HPDE6-E6E7 (cell line): ENCODE results near the gene NTM.
"Not testable (repeated sequence)": the region's sequence is repeated elsewhere in the genome, so short reads cannot be mapped to it uniquely, and the experiment has no call there.

ENCODE experiments used
- DNase-seq: peaks from one replicate; pipeline ENCODE4 v3.0.0; 2011; ENCODE audit warnings: missing footprints; ENCODE audit errors: extremely low spot score

NTM gene

DNA sequence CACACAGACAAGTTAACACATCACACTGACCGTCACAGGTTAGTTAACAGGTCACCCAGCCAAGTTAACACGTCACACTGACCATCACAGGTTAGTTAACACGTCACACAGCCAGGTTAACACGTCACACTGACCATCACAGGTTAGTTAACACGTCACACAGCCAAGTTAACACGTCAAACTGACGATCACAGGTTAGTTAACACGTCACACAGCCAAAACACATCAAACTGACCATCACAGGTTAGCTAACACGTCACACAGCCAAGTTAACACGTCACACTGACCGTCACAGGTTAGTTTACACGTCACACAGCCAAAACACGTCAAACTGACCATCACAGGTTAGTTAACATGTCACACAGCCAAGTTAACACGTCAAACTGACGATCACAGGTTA is 699.2 kb downstream of the NTM start:
- not testable (repeated sequence) for DNase-seq

DNA sequence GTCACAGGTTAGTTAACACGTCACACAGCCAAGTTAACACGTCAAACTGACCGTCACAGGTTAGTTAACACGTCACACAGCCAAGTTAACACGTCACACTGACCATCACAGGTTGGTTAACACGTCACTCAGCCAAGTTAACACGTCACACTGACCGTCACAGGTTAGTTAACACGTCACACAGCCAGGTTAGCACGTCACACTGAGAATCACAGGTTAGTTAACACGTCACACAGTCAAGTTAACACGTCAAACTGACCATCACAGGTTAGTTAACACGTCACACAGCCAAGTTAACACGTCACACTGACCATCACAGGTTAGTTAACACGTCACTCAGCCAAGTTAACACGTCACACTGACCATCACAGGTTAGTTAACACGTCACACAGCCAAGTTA is 700.5 kb downstream of the NTM start:
- not testable (repeated sequence) for DNase-seq

DNA sequence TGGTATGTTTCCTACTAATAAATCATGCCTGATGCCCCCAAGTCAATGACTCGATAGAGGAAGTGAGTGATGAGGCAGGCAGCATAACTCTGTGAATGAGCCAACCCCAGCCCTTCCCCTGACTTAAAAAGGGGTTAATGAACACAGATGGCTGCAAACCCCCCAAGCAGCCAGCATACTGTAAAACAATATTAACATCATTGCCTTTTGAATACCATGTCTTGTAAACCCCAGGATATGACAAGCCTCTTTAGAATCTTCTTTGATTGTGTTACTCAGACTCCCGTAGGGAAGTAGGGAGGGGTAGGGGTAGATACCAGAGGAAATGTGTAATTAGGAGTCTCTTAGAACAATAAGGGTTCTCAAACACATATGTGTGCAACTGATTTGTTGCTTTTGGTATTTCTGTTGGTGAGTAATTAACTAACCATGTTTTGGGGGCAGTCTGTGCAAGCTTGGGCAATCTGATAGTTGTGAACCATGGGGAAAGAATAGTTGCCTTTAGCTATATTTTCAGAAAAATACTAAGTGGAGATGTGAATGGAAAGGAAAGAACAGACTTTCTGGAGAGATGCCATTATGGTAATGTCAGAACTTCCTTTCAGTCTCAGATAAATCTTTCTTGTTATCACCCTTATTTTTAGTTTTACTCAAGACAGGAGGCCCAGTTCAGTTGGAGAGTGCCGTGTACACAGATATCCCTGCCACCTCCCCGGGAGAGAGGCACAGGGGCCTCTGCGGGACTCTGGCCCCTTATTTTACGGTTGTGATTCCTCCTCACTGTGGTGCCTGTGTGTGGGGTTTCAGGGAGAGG is 701.8 kb downstream of the NTM start:
- peak; percentile 88 for DNase-seq

DNA sequence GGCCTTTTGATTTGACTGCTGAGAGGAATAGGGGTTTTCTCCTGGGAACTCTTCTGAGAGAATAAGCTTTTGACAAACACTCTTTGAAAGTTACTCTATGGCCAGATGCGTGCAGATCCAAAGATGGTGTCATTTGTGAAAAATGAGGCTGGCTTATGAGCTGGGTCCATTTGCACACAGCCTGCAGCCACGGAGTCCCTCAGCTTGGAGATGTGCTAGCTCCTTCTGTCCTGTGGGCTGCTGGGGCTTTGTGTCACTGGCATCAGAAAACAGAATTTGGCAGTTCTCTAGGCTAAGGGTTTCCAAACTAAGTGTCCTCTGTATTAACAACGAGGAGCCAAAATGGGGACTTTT is 702.4 kb downstream of the NTM start:
- DNase-seq, result no peak

DNA sequence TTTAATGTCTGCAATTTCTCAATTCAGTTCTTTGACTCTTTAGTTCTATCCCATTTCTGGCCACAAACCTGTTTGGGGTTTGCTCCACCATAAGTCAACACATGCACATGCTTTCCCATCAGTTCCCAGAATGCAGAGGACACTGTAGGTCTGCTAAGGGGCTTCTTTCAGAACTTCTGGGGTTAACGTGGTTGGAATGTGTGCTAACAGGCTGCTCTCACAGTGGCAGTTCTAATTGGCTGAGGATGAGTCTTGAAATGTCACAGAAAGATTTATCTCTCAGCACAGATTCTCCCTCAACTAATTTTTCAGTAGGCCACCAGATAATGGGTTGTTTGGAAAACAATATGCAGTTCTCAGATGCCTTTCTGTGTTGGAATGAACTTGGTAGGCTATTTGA is 703.4 kb downstream of the NTM start:
- no peak for DNase-seq

DNA sequence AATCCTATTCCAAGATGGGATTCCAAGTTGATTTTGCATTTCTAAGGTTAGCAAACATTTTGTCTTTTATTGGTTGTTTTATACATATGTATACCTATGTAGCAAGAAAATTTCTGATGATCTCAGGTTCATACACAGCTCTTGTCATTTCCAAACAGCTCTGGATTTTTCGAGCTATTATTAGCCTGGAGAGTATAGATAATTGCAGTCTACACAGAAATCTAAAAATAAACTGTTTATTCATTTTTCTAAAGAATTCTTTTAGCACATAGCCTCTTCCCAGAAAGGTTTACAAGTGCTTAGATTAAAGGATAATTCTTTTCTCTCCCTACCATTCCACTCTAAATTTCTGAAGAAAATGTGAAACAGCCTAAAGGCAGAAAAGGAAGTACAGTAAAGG is 705.0 kb downstream of the NTM start:
- DNase-seq, result no peak

DNA sequence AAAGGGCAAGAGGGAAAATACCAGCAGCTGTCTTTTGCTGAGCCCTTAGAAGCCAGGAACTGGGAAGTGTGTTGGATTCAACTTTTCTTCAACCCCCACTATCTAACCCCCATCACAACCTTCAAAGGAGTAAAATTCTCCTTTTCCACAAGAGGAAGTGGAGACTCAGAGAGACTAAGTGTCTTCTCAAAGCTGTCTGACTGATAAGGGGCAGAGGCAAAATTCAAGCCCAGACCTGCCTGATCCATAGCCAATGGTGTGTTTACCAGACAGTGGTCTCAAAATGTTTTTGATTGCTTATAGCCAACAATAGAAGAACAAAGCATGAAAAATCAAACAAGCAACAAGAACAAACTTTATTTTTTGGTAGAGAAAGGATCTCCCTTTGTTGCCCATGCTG is 707.0 kb downstream of the NTM start:
- no peak for DNase-seq

DNA sequence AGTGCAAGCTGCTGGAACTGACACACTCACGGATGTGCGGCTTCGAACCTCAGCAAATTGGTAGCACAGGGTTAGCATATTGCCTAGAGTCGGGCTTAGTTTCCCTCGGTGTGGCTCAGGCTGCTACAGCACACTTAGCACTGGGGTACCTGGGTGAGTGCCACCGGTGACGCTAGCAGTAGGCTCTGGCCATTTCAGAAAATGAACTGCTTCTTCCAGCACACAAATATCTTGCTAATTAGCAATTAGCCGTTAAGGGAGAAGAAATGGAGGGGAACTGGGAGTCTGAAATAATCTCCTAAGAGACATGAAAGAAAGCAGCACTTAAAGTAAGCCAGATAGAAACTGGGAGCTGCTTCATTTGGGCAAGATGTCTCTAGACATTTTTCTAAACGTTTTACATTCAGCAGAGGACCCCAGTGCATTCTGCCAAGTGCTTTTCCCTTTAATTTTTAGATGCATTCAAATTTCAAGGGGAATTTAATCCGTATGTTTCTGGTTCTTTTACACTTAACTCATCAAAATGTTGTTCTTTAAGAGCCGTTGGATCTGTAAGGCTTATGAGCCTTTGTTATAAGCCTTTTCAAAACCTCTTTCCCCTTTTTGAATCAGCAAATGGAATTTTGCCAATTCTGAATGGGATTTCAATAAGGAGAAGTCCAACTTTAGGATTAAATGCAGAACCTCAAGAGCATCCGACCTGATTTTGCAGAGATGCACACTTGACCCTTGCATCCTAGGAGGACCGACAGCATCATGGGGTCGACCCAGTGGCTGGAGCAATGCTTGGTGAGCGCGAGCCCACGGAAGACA is 708.1 kb downstream of the NTM start:
- DNase-seq, result no peak

DNA sequence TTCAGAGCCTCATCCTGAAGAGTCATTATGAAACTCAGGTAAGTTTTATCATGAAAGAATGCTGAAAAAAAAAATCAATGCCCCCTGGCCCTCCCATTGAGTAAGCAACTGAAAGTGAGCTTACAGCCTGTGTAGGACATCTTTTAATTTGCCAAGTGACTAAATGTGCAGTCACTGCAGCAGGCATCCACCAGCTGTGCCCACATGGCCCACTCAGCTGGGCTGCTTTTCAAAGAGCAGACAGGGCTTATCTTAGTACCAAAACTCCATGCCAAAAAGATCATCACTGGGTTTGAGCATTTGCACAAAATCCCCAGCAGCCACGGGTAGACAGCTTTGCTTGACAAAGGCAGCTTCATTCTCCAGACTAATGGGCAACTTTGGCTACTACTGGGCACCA is 709.7 kb downstream of the NTM start:
- no peak for DNase-seq

DNA sequence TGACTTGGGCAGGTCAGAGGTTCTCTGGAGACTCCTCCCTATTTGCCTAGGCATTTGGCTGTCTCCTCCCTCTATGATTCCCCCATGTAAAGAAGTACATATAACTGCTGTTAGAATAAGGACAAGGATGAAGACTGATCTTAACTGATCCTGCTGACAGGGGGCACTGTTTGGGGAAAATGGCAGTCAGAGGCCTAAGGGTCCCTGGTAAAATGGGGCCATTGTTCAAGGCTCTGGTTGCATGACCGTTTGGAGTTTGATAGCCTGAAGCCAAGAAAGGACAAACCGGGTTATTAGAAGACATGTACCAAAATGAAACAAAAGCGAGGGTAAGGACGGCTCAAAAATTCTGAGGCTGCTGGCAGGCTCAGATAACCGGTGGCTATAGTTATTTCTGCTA is 712.2 kb downstream of the NTM start:
- no peak for DNase-seq

DNA sequence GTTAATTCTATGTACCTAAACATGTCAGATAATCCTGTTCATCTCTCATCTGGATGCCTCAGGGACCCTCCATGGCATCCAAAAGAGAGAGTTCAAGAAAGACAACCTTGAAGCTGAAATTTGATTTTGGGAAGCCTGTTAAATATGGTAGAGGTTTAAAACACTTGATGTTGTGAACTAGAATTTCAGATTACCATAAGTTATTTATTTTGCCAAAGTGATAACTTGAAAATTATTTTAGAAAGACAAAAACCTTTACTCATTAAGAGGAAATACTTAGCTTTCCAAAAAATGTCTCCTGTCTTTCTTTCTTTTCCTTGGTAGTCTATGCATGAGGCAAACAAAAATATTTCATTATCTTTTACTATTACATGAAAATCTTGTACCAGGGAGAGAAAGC is 714.0 kb downstream of the NTM start:
- no peak for DNase-seq

DNA sequence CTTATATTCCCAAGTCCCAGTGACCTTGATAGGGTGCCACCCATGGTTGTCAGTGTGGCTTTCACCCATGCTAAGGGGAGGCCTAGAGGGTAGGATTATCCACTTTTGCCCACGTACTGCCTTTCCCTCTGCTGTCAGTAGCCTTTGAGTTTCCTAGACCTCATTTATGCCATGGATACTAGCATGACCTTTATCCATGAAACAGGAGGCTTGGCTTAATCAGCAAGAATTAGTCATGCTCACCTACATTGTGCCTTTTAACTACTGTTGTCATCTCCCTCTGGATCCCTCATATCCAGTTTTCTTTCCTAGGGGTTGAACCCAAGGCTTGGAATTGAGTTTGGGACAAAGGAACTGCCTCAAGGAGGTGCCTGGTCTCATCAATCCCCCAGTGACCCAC is 716.7 kb downstream of the NTM start:
- DNase-seq, result no peak

DNA sequence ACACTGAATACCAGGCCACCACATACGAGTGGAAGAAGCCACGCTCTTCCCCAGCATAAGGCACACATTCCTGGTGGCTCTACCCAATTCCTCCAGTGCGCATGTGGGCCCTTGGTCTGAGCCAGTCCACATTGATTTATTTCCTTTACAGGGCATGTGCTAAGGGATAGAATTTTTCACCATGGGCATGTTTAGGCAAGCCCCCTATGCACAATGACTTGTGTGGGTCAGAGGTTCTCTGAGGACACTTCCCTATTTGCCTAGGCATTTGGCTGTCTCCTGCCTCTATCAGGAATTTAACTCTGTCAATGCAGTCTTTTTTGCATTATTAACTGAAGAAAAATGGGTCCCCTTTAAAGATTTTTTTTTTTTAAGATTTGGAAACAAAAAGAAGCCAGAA is 718.1 kb downstream of the NTM start:
- no peak for DNase-seq

DNA sequence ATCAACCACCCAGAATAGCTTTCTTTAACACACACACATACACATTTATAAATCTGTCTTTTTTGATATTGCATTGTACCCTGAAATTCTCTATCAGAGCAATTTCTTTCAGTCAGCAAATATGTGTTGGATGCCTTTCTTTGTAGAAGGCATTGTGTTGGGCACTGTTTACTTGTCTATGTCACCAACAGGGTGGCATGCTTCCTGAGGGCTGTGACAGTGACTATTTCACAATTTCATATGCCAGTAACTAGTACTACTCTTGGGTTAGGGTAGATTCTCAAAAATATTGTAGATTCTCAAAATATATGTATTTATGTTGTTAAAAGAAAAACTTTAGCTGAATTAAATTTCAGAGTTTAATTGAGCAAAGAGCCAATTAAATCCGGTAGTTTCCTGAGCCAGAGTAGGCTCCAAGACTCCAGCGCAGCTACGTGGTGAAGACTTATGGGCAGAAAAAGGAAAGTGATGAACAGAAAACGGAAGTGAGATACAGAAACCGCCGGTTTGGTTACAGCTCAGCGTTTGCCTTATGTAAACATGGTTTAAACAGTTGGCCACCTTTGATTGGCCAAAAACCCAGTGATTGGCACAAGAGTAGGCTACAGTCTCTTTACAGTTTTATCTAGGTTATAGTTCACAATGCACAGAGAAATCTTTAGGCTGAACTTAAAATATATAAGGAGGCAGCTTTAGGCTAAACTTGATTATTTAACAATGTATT is 723.3 kb downstream of the NTM start:
- DNase-seq, result no peak

DNA sequence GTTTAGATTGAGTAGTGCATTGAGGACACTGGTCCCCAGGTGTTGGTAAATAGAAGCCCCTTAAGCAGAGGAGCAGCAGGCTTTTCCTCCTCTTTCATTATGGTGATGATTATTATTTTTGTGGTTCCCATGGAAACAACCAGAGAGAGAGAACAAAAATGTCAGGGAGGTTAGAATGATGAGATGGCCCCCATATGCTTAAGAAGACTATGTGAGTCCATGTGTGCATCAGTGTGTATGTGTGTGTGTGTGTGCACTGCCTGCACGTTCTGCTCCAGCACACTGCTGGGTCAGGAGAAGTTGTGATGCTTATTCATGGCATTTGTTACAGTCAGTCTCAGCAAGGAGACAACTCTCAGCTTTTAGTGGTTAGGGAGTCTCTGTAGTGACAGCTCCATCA is 724.2 kb downstream of the NTM start:
- DNase-seq, result no peak

DNA sequence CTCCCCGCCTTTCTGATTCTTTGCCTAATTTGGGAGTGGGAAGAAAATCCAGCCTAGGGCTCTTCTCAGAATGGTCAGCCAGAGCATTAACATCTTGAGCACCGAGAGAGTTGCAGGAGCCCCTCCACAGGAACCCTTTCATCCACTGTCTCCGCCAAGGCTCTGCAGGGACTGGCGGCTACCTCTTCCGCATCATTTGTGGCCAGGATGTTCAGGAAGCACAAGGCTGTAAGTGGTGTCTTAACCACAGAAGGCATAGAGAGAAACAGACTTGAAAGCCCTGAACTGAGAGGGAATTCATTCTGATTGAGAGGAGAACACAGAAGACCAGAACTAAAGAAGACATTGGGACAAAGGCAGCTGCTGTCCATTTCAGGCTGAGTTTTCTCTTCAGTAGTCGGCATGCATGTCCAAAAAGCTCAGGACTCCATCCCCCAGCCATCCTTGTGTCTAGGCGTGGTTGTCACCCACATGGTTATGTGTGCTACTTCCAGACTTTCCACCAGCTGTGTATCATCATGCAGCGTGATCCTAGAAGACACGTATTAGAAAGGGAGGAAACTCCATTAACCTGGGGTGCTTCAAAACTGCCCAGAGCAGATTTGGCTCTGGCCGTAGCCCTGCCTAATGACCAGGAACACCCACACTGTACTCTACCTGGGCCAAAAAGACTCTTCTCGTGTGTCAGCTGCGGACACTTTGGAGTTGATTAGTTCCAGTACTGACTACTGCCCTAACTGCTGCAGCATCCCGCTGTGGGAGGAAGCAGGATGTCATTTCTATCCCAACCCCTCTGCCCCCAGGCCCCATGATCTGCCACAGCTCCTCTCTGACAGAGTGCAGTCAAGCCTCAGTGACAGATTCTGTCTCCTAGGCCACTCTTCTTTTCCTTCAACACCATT is 725.1 kb downstream of the NTM start:
- DNase-seq, result no peak

DNA sequence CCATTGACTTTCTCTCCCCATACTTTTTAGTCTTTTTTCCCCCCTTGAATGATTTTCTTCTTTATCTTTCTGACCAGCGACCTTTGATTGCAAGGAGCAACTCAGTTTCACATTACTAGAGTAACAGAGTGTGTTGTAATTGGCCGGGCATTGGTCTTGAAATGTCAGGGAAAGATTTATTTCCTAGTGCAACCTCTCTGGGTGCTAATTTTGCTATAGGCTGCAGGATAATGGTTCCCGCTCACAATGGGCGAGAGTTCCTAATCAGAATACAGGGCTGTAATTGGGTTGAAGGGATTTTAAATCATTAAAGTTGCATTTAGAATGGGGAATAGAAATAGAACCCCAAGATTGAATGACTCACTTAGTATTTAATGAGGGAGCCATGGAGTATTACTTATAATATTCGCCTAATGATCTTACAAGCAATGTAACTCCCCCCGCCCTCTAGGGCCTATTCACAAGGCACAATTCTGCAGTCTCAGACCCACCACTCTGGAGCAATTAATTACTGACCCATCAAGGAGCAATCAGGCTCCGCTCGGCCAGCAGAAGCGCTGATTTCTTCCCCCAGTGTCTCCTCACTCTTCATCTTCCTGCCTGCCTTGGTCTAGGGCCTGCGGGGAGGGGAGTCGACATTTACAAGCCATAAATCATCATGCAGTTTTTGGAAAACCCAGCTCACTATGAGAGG is 725.9 kb downstream of the NTM start:
- DNase-seq, result no peak

DNA sequence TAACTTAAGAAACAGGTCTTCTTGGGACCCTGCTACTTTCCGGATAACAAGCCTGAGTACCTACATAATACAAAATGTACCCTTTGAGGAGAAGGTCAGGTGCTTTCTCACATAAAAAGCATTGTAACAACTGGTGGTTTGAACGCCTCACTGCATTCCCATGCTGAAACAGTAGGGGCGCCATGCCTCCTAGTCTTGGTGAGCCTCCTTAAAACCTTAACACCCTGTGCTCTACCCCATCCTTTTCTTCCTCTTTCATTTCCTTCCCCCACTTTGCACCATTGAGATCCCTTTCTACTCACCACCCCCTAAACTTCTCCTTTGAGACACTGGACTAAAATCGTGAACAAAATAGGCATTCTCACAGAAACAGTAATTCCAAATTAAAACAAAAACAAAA is 729.3 kb downstream of the NTM start:
- DNase-seq, result no peak

DNA sequence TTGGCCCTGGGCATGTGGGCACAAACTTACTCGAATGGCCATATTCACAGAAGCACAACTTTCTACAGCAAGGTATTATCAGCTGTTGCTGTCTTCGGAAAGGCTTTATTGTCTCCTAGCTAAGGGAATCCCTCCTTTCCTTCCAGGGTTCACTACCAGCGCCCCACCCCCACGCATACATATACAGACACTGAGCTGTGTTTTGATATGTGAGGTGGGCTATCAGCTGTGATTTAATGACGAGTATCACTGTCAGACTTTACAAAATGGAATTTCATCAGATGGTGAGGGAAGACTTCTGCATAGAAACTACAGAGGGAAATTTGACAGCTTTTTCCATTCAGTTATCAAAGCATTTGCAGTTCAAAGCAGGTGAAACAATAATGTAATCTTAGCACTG is 730.2 kb downstream of the NTM start:
- DNase-seq, result no peak

DNA sequence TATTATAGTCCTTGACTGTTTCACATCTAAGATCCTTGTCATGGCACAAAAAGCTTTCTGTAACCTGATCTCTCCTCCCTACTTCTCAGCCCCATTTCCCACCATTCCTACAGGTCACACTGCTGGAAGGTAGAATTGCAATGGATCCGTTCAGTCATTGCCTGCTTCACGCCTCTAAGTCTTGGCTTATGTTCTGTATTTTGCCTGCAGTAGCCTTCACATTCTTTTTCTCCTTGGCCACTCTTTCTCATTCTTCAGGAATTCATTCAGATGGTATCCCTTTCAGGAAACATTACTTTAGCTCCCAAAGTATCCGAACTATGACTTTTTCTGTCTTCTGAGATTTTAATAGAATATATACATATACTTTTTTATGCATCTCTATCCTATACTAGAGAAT is 731.5 kb downstream of the NTM start:
- DNase-seq, result no peak

DNA sequence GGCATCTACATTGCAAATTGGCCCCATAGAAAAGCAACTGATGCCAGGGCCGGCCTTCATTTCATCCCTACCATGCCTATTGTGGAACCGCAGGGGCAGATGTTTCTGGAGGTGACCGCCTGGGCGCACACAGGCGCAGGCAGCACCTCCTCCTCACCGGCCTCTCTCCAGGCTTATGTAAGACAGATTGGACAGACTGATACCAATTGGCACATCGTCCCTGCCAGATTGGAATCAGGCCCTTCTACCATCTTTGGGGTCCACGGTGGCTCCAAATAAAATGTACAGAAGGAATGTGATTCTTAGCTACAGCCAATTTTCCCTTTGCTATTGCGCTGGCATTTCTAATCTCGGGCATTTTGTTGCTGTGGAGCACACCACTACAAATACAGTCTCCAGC is 732.6 kb downstream of the NTM start:
- DNase-seq, result no peak
